ENCODE data around the gene EGFL8. TPM values are rescaled to one million over a fixed set of nuclear protein-coding genes. Genes with fewer than 3 reads are reported as not detected.
A peak's percentile ranks its signal among the peaks of the same experiment; 100 is the strongest.

The EGFL8 gene
- total and polyA plus RNA-seq, 9 of the 15 experiments (the other 6 are each of a cell fraction or from before 2014, with no cell fraction given) = 2.2 to 47.4 (median 14.2) TPM

DNA sequence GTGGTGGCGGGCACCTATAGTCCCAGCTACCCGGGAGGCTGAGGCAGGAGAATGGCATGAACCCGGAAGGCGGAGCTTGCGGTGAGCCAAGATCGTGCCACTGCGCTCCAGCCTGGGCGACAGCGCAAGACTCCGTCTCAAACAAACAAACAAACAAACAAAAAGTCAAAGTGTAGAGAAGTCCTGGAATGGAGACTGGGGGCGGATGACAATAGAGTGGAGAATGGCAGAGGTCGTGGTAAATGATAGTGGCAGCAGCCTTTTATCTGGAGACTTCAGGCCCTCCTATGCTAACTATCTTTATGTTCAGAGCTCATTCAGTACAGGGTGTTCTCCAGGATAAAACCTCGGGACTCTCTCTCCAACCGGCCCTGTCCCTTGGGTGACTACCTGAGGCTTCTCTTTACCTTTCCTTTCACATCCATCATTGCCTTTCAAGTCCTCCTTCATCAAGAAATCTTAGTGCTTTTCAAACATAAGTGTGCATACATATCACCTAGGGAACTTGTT lies 32.9 kb upstream of the EGFL8 start (continued):
- TF ChIP-seq ZBTB11 (CRISPR knock-in tag; IDR thresholded peaks at IDR 0.05) (peak in 1 of 3 experiments; percentile 87; a peak in 2 of 6 replicates), CUX1 (CRISPR knock-in tag; IDR thresholded peaks at IDR 0.05) (peak; percentile 62; the same call in 1 of the 2 replicates), MED1 (CRISPR knock-in tag; IDR thresholded peaks at IDR 0.05; ENCODE audit: borderline replicate concordance) (no peak), MECOM (CRISPR knock-in tag; IDR thresholded peaks at IDR 0.05) (peak; percentile 92), HNRNPH1 (optimal IDR thresholded peaks at IDR 0.05; ENCODE audit: low read depth, low read length) (no peak), CBFA2T2 (conservative IDR thresholded peaks at IDR 0.05) (peak; percentile 99), HNRNPLL (IDR thresholded peaks at IDR 0.05; ENCODE audit: low read depth, low read length, poor library complexity, severe bottlenecking) (no peak), MAFF (IDR thresholded peaks at IDR 0.05; ENCODE audit: low read length) (no peak), SAFB (IDR thresholded peaks at IDR 0.05; ENCODE audit: borderline replicate concordance, low read depth, low read length) (no peak), HMG20A (CRISPR knock-in tag; conservative IDR thresholded peaks at IDR 0.05) (no peak), RAD21 (CRISPR knock-in tag; conservative IDR thresholded peaks at IDR 0.05 in 1 of 2, IDR thresholded peaks at IDR 0.05 in 1 of 2) (0 out of 4 replicates have a peak, but pooled peaks of 1 of the 2 experiments have one; percentile 10), ZNF830 (CRISPR knock-in tag; IDR thresholded peaks at IDR 0.05) (no peak), KLF6 (CRISPR knock-in tag; IDR thresholded peaks at IDR 0.05; ENCODE audit: borderline replicate concordance) (peak; percentile 49; the same call in 1 of the 2 replicates), HINFP (tag; conservative IDR thresholded peaks at IDR 0.05; ENCODE audit: low read depth) (no peak; the same call in 1 of the 2 replicates)

All from K562 (cell line).